Activated CD4-positive, CD25-positive, alpha-beta regulatory T cell (primary cell): ENCODE measurements around the gene PARD6G.

Experiments used
- DNase-seq, 4 experiments: peaks; one replicate each; lab custom pipeline; 2025; lab: John Stamatoyannopoulos, UW

Gene PARD6G

DNA sequence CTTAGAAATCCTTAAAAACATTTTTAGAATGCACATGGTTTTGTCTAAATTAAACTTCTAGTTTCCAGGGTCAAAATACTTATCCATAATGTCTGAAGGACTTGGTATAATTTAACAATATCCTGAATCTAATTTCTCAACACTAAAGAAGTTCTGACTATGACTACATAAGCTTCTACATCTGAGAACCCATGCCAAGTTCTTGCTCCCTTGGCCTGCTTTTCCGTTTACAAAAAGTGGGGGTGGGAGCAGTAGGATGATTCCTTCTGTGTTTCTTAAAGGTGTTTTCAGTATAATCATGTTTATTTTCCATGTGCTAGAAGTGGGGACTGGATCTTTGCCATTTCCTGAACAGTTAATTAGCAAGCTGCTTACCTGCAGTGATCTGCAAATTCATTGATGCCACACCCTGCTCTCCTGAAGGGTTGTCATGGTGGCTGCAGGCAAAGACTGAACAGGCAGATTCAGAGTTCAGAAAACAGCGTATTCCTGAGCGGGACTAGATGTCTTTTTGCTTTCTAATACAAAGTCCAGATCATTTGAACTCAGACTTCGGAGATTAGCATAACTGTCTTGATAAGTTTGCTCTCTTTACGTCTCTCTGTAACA lies 102.0 kb downstream of the PARD6G start:
- no peak for DNase-seq

DNA sequence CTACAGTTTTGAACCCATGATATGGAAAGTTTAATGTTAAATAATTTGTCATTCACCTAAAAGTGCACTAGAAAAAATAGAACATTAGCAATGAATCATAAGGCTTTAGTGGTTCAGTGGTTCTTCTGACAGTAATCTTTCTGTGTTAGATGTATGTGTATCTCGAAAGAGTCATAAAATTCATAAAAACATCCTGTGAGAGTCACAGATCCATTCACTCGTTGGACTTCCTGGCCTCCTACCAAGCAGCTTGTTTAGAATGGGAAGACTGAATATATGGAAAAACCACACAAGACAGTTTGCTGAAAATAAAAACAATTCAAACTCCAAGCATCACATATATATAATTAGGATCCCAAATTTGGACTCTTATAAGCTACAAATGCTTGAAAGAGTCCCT lies 103.4 kb downstream of the PARD6G start:
- no peak for DNase-seq

DNA sequence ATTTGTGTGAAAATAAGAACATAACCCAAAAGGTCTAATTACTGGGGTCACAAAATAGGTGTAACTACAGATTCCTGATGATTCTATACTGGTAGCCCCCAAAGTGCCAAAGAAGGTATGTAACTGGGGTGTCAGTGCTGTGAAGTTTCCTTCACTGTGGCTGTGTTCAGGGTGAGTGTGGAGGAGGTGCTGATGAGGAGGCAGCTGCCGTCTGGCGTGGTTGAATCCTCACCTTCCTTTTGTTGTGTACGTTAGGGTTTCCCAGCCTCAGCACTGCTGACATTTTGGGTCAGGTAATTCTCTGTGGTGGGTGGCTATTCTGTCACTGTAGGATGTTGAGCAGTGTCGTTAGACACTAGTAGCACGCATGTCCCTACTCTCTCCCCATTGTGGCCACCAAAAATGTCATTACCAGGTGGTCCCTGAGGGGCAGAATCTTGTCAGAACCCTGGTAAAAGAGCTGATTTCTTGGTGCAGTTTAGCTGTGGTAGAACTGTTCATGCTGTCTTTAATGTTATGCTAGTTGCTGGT lies 106.8 kb downstream of the PARD6G start:
- no peak for DNase-seq

DNA sequence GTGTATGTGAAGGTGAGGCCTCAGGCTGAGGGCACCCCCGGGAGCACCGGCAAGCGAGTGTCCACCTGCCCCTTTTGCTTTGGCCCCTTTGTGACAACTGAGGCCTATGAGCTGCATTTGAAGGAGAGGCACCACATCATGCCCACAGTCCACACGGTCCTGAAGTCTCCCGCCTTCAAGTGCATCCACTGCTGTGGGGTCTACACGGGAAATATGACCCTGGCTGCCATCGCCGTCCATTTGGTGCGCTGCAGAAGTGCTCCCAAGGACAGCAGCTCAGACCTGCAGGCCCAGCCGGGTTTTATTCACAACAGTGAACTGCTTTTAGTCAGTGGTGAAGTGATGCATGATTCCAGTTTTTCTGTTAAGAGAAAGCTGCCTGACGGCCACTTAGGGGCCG lies 109.3 kb downstream of the PARD6G start:
- DNase-seq = no peak

DNA sequence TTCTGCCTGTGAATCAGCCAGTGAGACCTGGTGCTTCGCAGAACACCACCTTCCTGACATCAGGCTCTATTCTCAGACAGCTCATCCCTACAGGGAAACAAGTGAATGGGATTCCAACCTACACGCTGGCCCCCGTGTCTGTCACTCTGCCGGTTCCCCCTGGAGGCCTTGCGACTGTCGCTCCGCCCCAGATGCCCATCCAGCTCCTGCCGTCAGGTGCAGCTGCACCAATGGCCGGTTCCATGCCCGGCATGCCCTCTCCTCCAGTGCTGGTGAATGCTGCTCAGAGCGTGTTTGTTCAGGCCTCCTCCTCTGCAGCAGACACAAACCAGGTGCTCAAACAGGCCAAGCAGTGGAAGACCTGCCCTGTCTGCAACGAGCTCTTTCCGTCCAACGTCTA lies 110.2 kb downstream of the PARD6G start:
- DNase-seq = no peak

DNA sequence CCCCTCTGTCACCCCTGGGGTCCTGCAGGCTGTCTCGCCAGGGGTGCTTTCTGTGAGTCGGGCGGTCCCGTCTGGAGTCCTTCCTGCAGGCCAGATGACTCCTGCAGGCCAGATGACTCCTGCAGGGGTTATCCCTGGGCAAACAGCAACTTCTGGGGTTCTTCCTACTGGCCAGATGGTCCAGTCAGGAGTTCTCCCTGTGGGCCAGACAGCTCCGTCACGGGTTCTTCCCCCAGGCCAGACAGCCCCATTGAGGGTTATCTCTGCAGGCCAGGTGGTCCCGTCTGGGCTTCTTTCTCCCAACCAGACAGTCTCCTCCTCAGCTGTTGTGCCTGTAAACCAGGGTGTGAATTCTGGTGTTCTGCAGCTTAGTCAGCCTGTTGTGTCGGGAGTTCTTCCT lies 110.6 kb downstream of the PARD6G start:
- no peak for DNase-seq

DNA sequence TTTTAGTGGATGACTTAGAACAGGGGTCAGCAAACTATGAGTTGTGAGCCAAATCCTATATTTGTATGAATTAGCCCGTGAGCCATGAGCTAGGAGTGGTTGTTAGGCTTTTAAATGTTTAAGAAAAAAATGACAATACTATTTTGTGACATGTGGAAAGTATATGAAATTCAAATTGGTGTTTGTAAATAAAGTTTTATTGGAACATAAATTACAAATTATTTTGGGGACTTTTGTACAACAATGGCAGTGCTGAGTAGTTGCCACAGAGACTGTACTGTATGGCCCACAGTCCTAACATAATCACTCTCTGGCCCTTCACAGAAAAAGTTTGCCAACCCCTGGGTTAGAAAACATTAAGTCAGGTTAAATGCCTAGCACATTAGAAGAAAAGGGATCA lies 112.2 kb downstream of the PARD6G start:
- DNase-seq = no peak

DNA sequence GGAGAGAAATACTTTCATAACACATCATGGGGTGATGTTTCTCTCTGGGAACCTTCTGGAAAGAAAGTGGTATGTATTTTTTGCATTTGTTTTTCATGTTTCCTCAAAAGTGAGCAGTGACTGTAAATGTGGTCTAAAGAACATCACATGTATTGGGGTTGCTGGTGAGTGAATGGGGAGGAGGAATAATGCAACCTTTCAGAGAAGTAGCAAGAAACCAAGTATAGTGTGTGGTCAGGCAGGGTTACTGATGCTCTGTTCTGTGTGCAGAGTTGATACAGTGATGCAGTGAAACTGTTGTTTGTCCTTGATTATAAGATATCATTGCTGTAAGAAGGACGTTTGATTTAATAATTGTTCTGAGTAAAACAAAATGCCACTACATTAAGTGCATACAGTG lies 114.2 kb downstream of the PARD6G start:
- no peak for DNase-seq

DNA sequence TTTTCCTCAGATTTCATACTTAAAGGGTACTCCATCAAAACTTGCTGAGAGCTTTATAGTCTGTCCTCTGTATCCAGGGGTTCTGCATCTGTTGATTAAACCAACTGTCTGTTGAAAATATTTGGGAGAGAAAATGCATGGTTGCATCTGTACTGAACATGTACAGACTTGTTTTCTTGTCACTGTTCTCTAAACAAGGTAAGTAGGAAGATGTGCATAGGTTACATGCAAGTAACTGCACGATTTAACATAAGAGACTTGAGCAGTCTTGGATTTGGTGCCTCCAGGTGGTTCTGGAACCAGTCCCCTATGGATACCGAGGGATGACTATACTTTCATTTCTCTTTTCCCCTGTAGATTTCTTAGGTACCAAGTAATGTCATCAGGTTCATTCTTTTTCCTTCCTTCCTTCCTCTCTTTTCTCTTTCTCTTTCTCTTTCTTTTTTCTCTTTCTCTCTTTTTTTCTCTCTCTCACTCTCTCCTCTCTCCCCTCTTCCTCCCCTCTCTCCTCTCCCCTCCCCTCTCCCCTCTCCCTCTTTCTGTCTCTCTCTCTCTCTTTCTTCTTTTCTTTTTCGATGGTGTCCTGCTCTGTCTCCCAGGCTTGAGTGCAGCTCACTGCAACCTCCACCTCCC lies 115.0 kb downstream of the PARD6G start:
- no peak for DNase-seq

DNA sequence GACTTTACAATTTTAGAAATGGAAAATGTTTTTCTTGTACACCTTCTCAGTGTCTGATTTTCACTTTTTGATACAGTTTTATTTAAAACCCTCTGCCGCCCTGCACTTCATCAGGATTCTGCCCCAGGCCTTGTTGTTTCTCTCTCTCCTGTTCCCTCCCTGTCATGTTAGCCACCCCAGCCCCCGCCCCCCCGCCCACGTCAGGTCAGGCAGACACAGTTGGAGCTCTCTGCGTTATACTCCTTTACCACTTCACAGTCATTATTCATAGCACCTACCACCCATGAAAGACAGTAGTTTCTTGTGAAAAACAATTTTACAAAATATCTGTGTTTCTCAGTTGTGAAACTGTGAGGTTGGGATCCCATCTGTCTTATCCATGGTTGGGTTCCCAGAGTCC lies 116.8 kb downstream of the PARD6G start:
- DNase-seq = no peak

DNA sequence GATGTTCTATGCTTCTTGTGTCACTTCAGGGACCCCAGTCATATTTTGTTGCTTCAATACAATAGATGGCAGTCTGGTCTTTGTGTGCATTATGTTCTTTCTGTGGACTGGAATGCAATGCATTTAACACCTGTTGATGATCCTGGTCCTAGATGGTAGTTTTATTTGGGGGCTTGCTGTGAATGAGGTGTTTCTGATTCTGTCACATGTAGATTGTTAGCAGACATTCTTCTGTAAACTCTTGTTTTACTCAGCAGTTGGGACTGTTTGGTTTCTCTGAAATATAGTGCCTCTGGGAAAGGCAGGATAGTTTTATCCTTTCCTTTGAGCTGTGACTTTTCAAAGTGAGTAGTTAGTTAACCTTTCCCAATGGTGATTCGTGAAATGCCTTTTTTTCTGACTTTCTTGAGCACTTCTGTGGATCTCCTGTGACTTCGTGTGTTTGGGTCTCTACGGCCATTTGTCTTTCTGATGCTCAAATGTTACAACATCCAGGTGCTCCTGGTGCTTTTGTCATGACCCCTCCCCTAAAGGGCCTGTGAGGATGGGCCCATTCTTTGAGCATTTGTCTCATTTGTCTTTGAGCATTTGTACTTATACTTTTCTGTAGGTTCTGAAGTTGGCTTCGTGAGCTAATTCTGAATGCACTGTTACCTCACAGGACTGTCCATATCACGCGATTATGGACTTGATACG lies 117.5 kb downstream of the PARD6G start:
- no peak for DNase-seq

DNA sequence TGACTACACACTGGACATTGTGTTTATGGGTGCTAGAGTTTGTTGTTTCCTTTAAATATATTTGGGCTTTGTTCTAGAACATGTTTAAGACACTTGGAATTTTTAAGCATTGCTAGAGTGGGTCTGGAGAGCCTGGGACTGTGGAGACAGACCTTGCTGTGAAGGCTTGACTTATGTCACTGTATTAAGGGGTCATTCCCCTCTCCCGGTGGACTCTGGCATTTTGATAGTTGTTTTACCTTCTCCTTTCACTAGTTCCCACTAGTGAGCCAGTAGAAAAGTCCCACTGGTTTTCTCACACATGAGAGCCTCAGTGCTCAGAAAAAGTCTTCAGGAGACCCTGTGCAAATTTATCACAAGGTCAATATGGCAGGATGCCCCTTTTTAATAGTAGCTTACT lies 119.7 kb downstream of the PARD6G start:
- DNase-seq = no peak

DNA sequence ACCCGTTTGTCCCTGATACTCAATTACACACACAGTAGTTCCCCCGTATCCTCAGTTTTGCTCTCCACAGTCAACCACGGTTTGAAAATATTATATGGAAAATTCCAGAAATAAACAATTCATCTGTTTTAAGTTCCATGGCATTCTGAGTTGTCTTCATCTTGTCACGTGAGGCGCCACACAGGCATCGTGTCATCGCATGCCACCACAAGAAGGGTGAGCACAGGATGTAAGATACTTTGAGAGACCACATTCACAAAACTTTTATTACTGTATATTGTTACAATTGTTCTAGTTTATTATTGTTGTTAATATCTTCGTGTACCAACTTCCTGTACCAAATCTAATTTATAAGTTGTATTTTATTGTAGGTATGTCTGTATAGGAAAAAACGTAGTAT lies 120.5 kb downstream of the PARD6G start:
- no peak for DNase-seq

DNA sequence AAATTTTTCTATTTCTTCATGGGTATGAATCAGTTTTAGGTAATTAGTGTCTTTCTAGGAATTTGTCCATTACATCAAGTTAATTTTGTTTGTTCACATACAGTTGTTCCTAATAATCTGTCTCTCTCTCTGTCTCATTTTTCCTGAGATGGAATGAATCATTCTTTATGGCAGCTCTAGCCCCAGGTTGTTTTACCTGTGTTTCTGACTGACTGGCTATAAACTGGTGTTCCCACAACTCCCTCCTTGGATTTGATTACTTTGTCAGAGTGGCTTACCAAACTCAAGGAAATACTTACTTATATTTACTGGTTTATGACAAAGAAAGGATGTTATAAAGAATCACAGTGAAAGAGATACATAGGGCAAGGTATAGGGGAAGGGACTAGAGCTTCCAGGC lies 123.2 kb downstream of the PARD6G start:
- no peak for DNase-seq

DNA sequence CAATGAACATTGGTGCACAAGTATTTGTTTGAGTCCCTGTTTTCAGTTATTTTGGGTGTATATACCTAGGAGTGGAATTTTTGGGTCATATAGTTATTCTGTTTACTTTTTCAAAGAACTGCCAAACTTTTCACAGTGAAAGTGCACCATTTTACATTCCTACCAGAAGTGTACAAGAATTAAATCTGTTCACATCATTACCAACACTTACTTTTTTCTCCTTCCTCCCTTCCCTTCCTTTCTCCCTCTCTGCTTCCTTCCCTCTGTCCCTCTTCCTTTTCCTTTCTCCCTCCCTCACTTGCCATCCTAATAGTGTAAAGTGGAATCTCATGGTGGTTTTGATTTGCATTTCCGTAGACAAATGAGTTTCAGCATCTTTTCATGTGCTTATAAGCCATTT lies 126.4 kb downstream of the PARD6G start:
- DNase-seq = no peak

DNA sequence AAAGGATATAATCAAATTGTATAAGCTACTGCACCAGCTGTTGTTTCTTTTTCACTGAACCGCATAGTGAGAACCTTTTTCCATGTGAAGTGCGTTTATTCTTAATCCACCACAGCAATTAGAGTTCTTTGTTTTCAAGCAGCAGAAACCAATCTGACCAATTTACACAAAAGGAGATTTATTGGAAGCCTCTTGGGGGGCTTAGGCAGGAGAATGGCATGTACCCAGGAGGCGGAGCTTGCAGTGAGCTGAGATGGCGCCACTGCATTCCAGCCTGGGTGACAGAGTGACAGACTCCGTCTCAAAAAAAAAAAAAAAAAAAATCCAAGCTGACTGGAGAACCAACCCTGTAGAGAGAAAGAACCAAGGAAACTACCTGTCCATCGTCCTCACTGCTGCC lies 128.2 kb downstream of the PARD6G start:
- no peak for DNase-seq

DNA sequence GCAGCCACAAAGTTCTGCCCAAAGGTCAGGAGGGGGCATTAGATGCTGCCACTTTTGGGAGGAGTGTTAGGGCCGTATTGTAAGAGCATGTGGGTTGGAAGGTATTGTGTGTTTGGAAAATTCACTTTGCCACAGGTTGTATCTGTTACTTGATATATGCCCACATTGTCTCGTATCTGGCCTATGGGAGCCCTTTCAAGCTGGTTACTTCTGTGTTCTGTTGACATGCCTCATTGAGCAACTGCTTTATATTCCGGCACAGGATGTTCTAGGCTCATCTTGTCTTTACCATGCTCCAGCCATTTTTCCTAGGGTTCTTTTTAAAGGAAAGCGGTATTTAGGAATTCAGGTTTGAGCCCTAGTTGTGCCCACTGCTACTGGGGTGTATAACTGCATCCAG lies 132.3 kb downstream of the PARD6G start:
- DNase-seq = no peak

DNA sequence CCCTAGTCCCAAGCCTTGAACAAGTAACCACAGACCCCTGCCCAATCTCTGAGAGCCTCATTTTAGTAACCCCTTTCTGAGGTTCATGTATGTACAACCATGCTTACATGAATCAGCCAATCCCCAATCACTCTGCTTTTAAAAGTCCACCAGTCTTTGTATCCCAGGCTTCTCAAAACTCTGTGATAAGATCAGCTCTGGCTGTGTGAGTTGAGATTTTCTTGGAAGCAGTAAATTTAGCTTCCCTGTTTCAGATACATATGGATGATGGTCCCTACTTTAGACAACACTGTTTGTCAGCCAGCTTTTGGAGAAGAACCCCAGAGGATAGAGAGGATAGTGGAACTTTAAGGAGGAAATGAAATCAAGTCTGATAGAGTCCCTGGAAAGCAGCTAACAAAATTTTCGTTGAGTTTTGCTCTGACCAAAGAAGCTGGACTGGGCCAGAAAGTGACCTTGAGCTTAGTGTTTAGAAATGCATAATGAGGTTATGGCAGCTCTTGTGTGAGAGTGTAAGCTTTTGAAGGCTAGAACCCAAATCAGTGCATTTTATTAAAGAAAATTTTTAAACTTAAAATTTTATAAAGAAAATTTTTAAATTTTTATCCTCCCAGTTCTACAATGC lies 134.6 kb downstream of the PARD6G start:
- DNase-seq = no peak

DNA sequence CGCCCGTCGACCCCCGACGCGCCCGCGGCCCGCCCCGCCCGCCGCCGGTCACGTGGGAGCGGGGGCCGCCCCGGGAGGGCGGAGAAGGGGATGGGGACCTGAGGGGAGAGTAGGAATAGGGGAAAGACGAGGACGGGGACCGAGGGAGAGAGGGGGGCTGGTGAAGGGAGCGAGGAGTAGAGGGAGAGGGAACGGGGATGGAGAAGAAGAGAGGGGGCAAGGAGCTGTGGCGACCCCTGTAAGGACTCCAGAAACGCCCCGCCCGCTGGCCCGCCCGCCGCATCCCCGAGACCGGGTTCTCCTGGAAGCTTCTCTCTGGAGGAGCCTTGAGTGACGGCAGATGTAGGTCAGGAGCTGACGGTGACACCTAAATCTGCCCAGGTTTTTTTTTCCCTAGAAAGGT lies 137.6 kb downstream of the PARD6G start:
- DNase-seq = peak in 1 of 4 experiments; percentile 10

DNA sequence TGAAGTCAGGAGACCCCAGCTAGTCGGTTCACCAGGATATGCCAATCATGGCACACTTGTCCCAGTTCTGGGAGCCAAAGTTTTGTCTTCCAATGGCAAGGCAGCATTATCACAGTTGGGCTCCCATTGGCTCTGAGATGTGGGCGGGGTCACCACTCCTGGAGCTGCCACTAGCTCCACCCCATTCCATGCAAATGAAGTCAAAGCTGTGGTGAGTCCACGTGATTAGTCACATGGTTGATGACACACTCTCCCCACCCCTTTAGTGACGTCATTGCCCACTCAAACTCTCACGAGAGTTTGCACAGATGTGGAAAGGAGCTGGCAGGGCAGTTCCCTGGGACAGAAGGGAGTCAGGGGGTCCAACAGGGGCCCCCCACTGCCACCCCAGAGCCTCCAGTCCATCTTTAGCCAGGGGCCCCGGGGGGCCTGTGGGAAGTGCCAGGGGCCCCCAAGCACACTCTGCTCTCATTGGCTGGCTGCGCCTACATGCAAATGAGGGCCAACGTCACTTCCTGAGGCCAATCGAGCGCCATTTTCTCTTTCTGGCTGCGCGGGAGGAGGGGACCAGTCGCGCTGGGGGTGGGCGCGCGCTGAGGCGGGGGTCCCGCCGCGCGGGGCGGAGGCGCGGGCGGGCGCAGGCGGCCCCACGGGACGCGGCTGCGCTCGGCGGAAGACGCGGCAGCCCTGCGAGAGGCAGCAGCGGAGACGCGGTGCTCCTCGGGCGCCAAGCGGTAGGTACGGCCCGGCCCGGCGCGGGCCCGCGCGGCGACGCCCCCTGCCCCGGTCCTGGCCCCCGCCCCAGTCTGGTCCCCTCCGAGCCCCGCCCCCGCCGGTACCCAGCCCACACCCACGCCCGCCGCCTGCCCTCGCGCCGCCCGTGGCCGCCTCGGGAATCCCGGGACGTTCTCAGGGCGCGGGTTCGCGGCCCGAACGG lies 138.3 kb downstream of the PARD6G start, which contains the start of gene ADNP2:
ADNP2 (plus strand) TSS at position 524 of the 937 bp plus-strand sequence. CDS start 8,281 bp downstream, outside the sequence.
- peak; percentile 55 to 72 (median 61) for DNase-seq

DNA sequence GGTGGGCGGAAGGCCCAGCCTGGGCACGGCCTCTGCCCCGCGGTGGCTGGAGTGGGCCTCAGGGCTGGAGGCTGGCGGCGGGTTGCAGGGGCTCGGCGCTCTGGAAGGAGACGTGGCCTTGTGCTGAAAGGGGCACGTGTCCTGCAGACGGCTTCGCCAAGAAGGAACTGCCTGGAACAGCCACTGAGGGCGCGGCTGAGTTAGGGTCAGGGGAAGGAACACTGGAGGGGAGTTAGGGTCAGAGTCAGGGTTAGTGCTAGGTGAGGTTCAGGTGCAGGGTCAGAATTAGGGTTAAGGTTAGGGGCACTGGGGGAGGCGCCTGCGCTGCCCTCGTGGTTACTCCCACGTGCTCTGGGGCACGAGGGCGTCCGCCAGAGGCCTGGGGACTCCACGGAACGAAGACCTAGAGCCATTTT lies 139.2 kb downstream of the PARD6G start:
- DNase-seq = no peak

DNA sequence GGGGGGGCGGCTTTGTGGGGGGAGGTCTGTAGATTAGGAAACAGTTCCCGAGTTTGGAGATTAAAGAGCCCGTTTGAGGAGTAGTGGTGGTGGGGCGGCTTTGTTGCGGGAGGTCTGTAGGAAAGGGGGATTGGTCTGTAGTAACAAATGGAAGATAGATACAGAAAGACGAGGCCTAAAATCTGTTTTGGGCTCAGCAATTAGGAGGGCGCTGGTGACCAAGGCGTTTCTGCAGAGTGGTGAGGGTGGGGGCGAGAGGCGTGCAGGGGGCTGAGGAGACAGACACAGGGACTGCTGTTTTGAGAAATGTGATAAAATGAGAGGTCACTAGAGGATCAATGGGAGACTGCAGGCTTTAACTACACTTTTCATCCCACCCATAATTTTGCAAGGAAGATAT lies 139.9 kb downstream of the PARD6G start:
- DNase-seq = no peak
